Stomach (tissue), 9 donors: Measurements from ENCODE around the gene MAP3K3. TPM values are rescaled to one million over a fixed set of nuclear protein-coding genes. Genes with fewer than 3 reads are reported as not detected.
A peak's percentile ranks its signal among the peaks of the same experiment; 100 is the strongest.

ENCODE experiments used
- DNase-seq, 2 donors: peaks; one replicate each; pipeline versions ENCODE4 v3.0.0 to v3.0.0-alpha.2; 2013 to 2019
- H3K27ac ChIP-seq, 5 donors: fragments of 200-600 bp in 4 of 5; sonication (generic) in 4 of 5; one replicate each; pipeline ENCODE4 v1.5.1; 2013 to 2019; ENCODE audit warnings: mild to moderate bottlenecking in 1 of 5, moderate library complexity in 1 of 5
- H3K27me3 ChIP-seq, 3 donors: fragments of 200-600 bp; sonication (generic); one replicate each; pipeline ENCODE4 v1.5.1; 2017 to 2019; ENCODE audit warnings: mixed run types in 1 of 3
- H3K36me3 ChIP-seq, 4 donors: fragments of 200-600 bp; sonication (generic); 1 replicate in 3 of 4; 2 replicates in 1 of 4; pipeline ENCODE4 v1.5.1; 2016 to 2019
- H3K4me1 ChIP-seq, 4 donors: fragments of 200-600 bp; sonication (generic); one replicate each; pipeline ENCODE4 v1.5.1; 2016 to 2019
- H3K4me3 ChIP-seq, 4 donors: fragments of 200-600 bp; sonication (generic) in 3 of 4; one replicate each; pipeline ENCODE4 v1.5.1; 2016 to 2019; ENCODE audit warnings: mild to moderate bottlenecking in 1 of 4
- H3K9me3 ChIP-seq, 4 donors: fragments of 200-600 bp; sonication (generic); one replicate each; pipeline ENCODE4 v1.5.1; 2016 to 2019
- CTCF ChIP-seq, 7 experiments: fragments of 450-650 bp in 4 of 7; fragments of 200-600 bp in 3 of 7; sonication (generic) in 3 of 7; IDR thresholded peaks; one replicate each; pipeline ENCODE4 v1.5.1; 2016 to 2019; ENCODE audit warnings: antibody characterized with exemption in 7 of 7, control low read depth in 2 of 7, mild to moderate bottlenecking in 1 of 7
- EP300 ChIP-seq: sonication (generic); formaldehyde crosslinking; IDR thresholded peaks from one replicate; pipeline ENCODE4 v1.6.1; 2017; ENCODE audit warnings: antibody characterized with exemption
- POLR2A ChIP-seq, 4 donors: fragments of 450-650 bp; IDR thresholded peaks; one replicate each; pipeline ENCODE4 v1.6.1; 2016; ENCODE audit warnings: antibody characterized with exemption in 4 of 4, control low read depth in 2 of 4, mild to moderate bottlenecking in 1 of 4, moderate library complexity in 1 of 4
- POLR2AphosphoS5 ChIP-seq, 3 donors: sonication (generic); formaldehyde crosslinking; IDR thresholded peaks; one replicate each; pipeline ENCODE4 v1.6.1; 2016; ENCODE audit warnings: antibody characterized with exemption in 3 of 3
- WGBS, 5 donors: extraction: QIAGEN DNeasy Blood & Tissue Kit in 3 of 5; methylation state at CpG; one replicate each; pipeline versions ENCODE4 v1.1.5 to v1.1.7; 2013 to 2018; 5-methylcytosine and 5-hydroxymethylcytosine counted together
- intact Hi-C: fragments of 100-400 bp; cut with DNase I; formaldehyde crosslinking; loops from one replicate; pipeline ENCODE4 v1.15.1; 2023; ENCODE audit warnings: low total_unique reads
- polyA plus RNA-seq, 3 donors: library from polyadenylated mRNA; stranded (reverse); fragments of 200-250 nt; gene quantifications; one replicate each; pipeline ENCODE4 v1.2.3, GENCODE V29; 2013
- total RNA-seq, 5 donors: library from RNA; depleted of rRNA; stranded (reverse); fragments of >200 nt; gene quantifications; one replicate each; pipeline versions ENCODE4 v1.1.0 to v1.2.3, GENCODE V29; 2014 to 2016
- donor health status: healthy with polysubstance abuse.
- donor health status: Bipolar disorder and iron deficiency.
- donor health status: healthy.

MAP3K3 gene
- total and polyA plus RNA-seq, 8 donors: 9.3 to 99.5 (median 16.7) TPM

DNA sequence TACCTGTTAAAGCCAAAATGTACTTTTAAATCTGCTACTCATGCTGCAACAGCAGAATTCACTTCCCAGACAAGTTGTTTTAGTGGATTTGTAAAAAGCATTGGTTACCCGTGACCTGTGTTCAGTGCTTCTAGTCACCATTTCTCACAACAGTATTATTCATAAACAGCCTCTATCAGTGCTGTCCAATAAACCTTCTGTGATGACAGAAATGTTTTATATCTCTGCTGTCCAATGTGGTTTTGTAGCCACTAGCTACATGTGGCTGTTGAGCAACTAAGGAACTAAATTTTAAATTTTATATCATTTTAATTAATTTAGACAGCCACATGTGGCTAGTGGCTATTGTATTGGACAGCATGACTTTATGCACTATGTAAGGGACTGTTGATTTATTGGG lies 12.6 kb downstream of the MAP3K3 start:
- Histone ChIP-seq H3K36me3 (peaks cover 16 to 68% (median 65%) of the 10 kb centered on the region in 4 donors), H3K27me3 (no peaks in the 10 kb centered on the region), H3K4me1 (peaks cover 7 to 73% (median 46%) of the 10 kb centered on the region in 4 donors), H3K4me3 (no peak overlapping the region), H3K27ac (peak overlapping the region in 2 of 5 donors; percentile 58 to 61), H3K9me3 (no peaks in the 10 kb centered on the region)
- TF ChIP-seq EP300 (no peak), POLR2A (IDR thresholded peaks at IDR 0.05) (no peak), POLR2AphosphoS5 (IDR thresholded peaks at IDR 0.05) (no peak), CTCF (IDR thresholded peaks at IDR 0.05) (no peak)
- DNase-seq: no peak
- intact Hi-C loops: no loop called here
- 72 to 100% (median 92%) methylated on average over 1 of the region's 1 CpG for WGBS, 5 donors

GRCh38 chr17:63635290-63635689 lies 13.1 kb downstream of the MAP3K3 start:
- Histone ChIP-seq H3K4me3 (no peak overlapping the region), H3K4me1 (peaks cover 7 to 70% (median 44%) of the 10 kb centered on the region in 4 donors), H3K36me3 (peaks cover 16 to 68% (median 65%) of the 10 kb centered on the region in 4 donors), H3K27ac (peak overlapping the region in 2 of 5 donors; percentile 58 to 61), H3K9me3 (no peaks in the 10 kb centered on the region), H3K27me3 (no peaks in the 10 kb centered on the region)
- TF ChIP-seq POLR2AphosphoS5 (IDR thresholded peaks at IDR 0.05) (no peak), CTCF (IDR thresholded peaks at IDR 0.05) (no peak), EP300 (no peak), POLR2A (IDR thresholded peaks at IDR 0.05) (no peak)
- intact Hi-C loops: no loop called here
- WGBS, 5 donors: 73 to 95% (median 85%) methylated on average over 2 of the region's 2 CpGs
- no peak for DNase-seq

DNA sequence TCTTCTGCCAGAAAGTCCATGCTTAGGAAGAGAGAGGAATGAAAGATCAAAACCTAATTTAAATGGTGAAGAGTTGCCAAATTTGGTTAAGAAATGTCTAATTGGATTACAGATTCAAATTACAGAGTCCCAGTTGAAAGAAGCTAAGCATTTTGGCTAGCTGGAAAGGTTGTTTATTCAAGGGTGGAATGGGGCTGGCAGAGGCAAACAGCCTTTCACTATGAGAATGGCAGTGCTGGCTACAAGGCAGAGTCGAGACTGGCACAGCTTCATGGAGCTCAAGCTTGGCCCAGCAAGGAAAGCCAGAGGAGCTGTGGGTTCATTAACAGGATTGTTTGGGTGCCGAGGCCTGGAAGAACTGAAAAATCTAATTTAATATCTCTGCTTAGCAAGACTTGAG lies 13.6 kb downstream of the MAP3K3 start:
- Histone ChIP-seq H3K4me3 (no peak overlapping the region), H3K36me3 (peaks cover 16 to 68% (median 65%) of the 10 kb centered on the region in 4 donors), H3K9me3 (no peaks in the 10 kb centered on the region), H3K4me1 (peaks cover 7 to 65% (median 42%) of the 10 kb centered on the region in 4 donors), H3K27me3 (no peaks in the 10 kb centered on the region), H3K27ac (peak overlapping the region in 2 of 5 donors; percentile 58 to 61)
- WGBS, 5 donors: 34 to 67% (median 60%) methylated on average over 2 of the region's 2 CpGs
- DNase-seq: no peak
- intact Hi-C loops: no loop called here
- TF ChIP-seq POLR2AphosphoS5 (IDR thresholded peaks at IDR 0.05) (no peak), EP300 (no peak), POLR2A (IDR thresholded peaks at IDR 0.05) (no peak), CTCF (IDR thresholded peaks at IDR 0.05) (no peak)

DNA sequence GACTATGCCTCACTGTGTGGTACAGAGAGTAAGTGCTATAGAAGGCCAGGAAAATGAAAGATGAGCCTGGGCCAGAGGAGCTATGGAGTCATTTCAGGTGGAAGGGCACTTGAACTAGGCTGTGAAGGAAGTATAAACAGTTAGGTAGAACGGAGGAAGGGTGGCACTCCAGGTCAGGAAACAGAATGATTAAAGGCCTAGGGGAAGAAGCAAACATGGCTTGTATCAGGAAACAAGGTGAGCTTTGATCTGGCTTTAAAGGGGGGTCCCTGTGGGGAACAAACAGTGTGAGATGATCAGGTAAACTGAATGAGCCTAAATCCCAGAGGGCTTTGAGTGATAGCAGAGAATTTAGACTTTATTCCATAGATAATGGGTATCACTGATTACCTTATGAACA lies 16.9 kb downstream of the MAP3K3 start:
- Histone ChIP-seq H3K36me3 (peaks cover 18 to 60% (median 56%) of the 10 kb centered on the region in 4 donors), H3K4me3 (no peak overlapping the region), H3K9me3 (no peaks in the 10 kb centered on the region), H3K4me1 (peaks cover 0 to 60% (median 28%) of the 10 kb centered on the region in 4 donors), H3K27me3 (no peaks in the 10 kb centered on the region), H3K27ac (no peak overlapping the region)
- DNase-seq: no peak
- no peak for TF ChIP-seq CTCF (IDR thresholded peaks at IDR 0.05)
- no peak for TF ChIP-seq EP300
- TF ChIP-seq POLR2AphosphoS5 (IDR thresholded peaks at IDR 0.05): no peak
- no peak for TF ChIP-seq POLR2A (IDR thresholded peaks at IDR 0.05)
- intact Hi-C loops: no loop called here
- WGBS, 5 donors: 13 to 21% (median 17%) methylated on average over 1 of the region's 1 CpG
